HTR-8/SVneo (cell line): Measurements from ENCODE around the gene TXLNG.
"Not testable (repeated sequence)": the region's sequence is repeated elsewhere in the genome, so short reads cannot be mapped to it uniquely, and the experiment has no call there.

Experiments
- DNase-seq: peaks from one replicate; pipeline ENCODE4 v3.0.0; 2011; ENCODE audit warnings: low spot score, mixed read lengths; ENCODE audit not compliant: insufficient read length
- FAIRE-seq: peaks from 2 replicates; lab custom pipeline; 2011; peaks lifted over from hg19 to GRCh38; lab: Jason Lieb, UNC

The TXLNG gene

GRCh38 chrX:16834806-16835205 is 48.5 kb downstream of the TXLNG start:
- DNase-seq (no peak), FAIRE-seq (no peak)

- peak; percentile 91 for FAIRE-seq
Observed at GRCh38 chrX:16836371-16836770, 50.1 kb downstream of the TXLNG start.

GRCh38 chrX:16838202-16839066 is 52.2 kb downstream of the TXLNG start:
- DNase-seq (no peak), FAIRE-seq (peak; percentile 52)

More at GRCh38 chrX:16836371-16836770, 50.1 kb downstream of the TXLNG start:
- DNase-seq = no peak

GRCh38 chrX:16839219-16839851 is 53.1 kb downstream of the TXLNG start:
- no peak for FAIRE-seq

GRCh38 chrX:16839852-16840460 is 53.7 kb downstream of the TXLNG start:
- DNase-seq (peak; percentile 45), FAIRE-seq (no peak)

More at GRCh38 chrX:16839219-16839851, 53.1 kb downstream of the TXLNG start:
- no peak for DNase-seq

GRCh38 chrX:16842684-16843083 is 56.4 kb downstream of the TXLNG start:
- DNase-seq (no peak), FAIRE-seq (no peak)

GRCh38 chrX:16843208-16843909 is 57.1 kb downstream of the TXLNG start:
- FAIRE-seq (no peak), DNase-seq (no peak)

GRCh38 chrX:16845686-16846085 is 59.4 kb downstream of the TXLNG start:
- no peak for DNase-seq
- no peak for FAIRE-seq

GRCh38 chrX:16848541-16848940 is 62.3 kb downstream of the TXLNG start:
- DNase-seq (no peak), FAIRE-seq (no peak)

- FAIRE-seq (no peak), DNase-seq (no peak)
Observed at GRCh38 chrX:16851421-16851820, 65.2 kb downstream of the TXLNG start.

- DNase-seq = no peak
- no peak for FAIRE-seq
Observed at GRCh38 chrX:16851827-16852226, 65.6 kb downstream of the TXLNG start.

- DNase-seq = no peak
Observed at GRCh38 chrX:16852617-16853179, 66.4 kb downstream of the TXLNG start.

GRCh38 chrX:16853537-16853936 is 67.3 kb downstream of the TXLNG start:
- no peak for FAIRE-seq

More at GRCh38 chrX:16852617-16853179, 66.4 kb downstream of the TXLNG start:
- FAIRE-seq = no peak

GRCh38 chrX:16855363-16856075 is 69.3 kb downstream of the TXLNG start:
- DNase-seq (no peak), FAIRE-seq (no peak)

More at GRCh38 chrX:16853537-16853936, 67.3 kb downstream of the TXLNG start:
- DNase-seq = no peak

- not testable (repeated sequence) for FAIRE-seq, DNase-seq
Observed at GRCh38 chrX:16856076-16856404, 69.8 kb downstream of the TXLNG start.

- DNase-seq (no peak), FAIRE-seq (no peak)
Observed at GRCh38 chrX:16856744-16857143, 70.5 kb downstream of the TXLNG start.

- FAIRE-seq (no peak), DNase-seq (no peak)
Observed at GRCh38 chrX:16862829-16863228, 76.6 kb downstream of the TXLNG start.

- DNase-seq = no peak
- FAIRE-seq = no peak
Observed at GRCh38 chrX:16867947-16868346, 81.7 kb downstream of the TXLNG start.

GRCh38 chrX:16868920-16869319 is 82.7 kb downstream of the TXLNG start:
- FAIRE-seq (no peak), DNase-seq (no peak)
